NCI-H82 (cell line): Measurements from ENCODE around the gene CDX1.

ENCODE experiments used
- DNase-seq: peaks from one replicate; lab custom pipeline; 2025; lab: John Stamatoyannopoulos, UW

CDX1 gene

GRCh38 chr5:150163547-150164059 lies 3.0 kb upstream of the CDX1 start:
- DNase-seq: peak; percentile 32

GRCh38 chr5:150164211-150164980 lies 2.2 kb upstream of the CDX1 start:
- DNase-seq: no peak

- DNase-seq: peak; percentile 11
These were observed 435 bp upstream of the CDX1 start for GRCh38 chr5:150166037-150166649.

- DNase-seq: no peak
These were observed 903 bp downstream of the CDX1 start for GRCh38 chr5:150167512-150167850.

- DNase-seq: no peak
These were observed 1.3 kb downstream of the CDX1 start for GRCh38 chr5:150167908-150168307.

- no peak for DNase-seq
These were observed 2.3 kb downstream of the CDX1 start for GRCh38 chr5:150168864-150169263.

GRCh38 chr5:150172145-150172544 lies 5.6 kb downstream of the CDX1 start:
- no peak for DNase-seq

GRCh38 chr5:150172556-150172955 lies 6.0 kb downstream of the CDX1 start:
- no peak for DNase-seq

- no peak for DNase-seq
These were observed 6.6 kb downstream of the CDX1 start for GRCh38 chr5:150173161-150173560.

- no peak for DNase-seq
These were observed 7.7 kb downstream of the CDX1 start for GRCh38 chr5:150174285-150174684.

- DNase-seq: no peak
These were observed 8.5 kb downstream of the CDX1 start for GRCh38 chr5:150175076-150175475.

- DNase-seq: peak; percentile 52
These were observed 9.0 kb downstream of the CDX1 start for GRCh38 chr5:150175536-150175935.

- DNase-seq: no peak
These were observed 10.3 kb downstream of the CDX1 start for GRCh38 chr5:150176745-150177477.

GRCh38 chr5:150177721-150178120 lies 11.1 kb downstream of the CDX1 start:
- DNase-seq: no peak

- peak; percentile 58 for DNase-seq
These were observed 11.7 kb downstream of the CDX1 start for GRCh38 chr5:150178262-150178661.

GRCh38 chr5:150179019-150179620 lies 12.5 kb downstream of the CDX1 start:
- no peak for DNase-seq

GRCh38 chr5:150180241-150181026 lies 13.9 kb downstream of the CDX1 start:
- no peak for DNase-seq

- DNase-seq: no peak
These were observed 14.4 kb downstream of the CDX1 start for GRCh38 chr5:150181027-150181426.

- DNase-seq: no peak
These were observed 15.4 kb downstream of the CDX1 start for GRCh38 chr5:150181766-150182545.

GRCh38 chr5:150182774-150183173 lies 16.2 kb downstream of the CDX1 start:
- no peak for DNase-seq

GRCh38 chr5:150183436-150183835 lies 16.9 kb downstream of the CDX1 start:
- DNase-seq: no peak
